HG03039 (cell line): ENCODE measurements around the gene CACNA1G.

Source experiments
- ATAC-seq: cut with Tn5 transposase; IDR thresholded peaks from one replicate; pipeline ENCODE4 v1.9.1; 2021; ENCODE audit warnings: mild to moderate bottlenecking, moderate library complexity; ENCODE audit not compliant: unreplicated experiment

Gene CACNA1G

DNA sequence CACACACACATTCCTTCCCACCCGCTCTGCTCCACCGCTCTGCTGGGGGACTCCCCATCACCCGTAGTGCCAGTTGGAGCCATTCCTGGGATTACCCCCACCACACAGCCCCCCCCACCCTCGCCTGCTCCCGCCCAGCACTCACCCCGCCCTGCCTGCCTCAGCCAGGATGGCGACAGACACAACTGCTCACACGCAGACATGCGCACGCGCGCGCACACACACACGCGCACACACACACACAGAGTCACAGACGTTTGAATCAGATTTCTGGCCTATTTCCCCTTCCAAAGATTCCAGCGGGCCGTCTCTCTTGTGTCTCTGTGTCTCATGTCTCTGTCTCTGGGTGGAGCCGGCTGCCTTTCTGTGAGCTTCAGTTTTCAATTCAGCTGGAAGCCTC is 4.4 kb downstream of the CACNA1G start:
- ATAC-seq = no peak

DNA sequence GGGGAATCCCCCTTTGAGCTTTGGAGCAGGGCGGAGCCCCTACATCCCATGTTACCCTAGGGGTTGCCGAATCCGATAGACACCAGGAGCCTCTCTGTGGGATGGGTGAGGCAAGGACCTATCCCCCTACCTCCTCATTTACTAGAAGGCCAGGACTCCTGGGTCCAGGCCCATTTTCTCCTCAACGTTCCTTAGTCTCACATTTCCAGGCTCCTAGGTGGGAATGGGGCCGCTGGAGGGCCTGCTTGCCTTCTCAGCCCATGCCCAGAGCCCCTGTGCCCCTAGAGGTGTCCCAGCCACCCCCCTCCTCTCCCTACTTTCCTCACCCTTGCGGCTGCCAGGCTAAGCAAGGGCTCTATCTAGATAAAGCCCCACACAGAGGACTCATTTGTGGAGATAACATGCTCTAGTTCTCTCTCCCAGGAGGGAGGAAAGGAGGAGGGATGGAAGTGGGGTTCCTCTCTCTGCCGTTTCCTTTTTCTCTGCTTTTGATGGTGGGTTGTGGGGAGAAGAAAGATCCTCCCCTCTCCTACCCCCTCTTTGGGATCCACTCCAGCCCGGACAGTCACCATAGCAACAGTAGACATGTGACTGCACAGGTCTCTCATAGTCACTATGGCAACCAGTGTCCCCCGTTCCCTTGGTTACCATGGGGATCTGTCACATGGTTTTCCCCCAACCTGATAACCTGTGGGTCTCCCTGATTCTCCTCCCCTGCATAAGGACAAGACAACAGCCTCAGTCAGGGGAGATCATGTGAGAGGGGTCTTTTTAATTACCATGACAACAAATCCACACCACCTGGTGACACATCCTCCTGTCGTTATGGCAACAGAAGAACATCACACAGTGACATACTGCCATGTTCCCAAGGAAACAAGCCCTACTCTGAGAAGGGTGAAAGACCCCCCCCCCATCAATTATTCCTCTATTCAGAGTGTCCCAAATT is 5.2 kb downstream of the CACNA1G start:
- ATAC-seq = no peak

DNA sequence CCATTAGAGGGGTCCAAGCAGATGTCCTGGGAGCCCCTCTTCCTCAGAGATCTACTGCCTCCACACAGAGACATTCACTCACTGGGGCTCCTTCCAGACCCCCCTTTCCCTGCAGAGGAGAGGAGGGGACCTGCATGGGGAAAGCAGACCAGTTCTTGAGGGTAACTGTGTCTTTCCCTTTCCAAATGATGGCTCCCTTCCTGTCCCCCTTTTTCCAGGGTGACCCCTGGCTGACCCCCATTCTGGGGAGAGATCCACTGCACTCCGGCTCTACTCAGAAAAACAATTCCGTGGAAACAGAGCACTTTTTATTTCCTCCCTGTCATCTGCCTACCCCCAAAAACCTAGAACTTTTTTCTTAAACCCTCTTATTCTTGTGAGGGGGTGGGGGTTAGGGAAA is 6.4 kb downstream of the CACNA1G start:
- ATAC-seq = no peak

DNA sequence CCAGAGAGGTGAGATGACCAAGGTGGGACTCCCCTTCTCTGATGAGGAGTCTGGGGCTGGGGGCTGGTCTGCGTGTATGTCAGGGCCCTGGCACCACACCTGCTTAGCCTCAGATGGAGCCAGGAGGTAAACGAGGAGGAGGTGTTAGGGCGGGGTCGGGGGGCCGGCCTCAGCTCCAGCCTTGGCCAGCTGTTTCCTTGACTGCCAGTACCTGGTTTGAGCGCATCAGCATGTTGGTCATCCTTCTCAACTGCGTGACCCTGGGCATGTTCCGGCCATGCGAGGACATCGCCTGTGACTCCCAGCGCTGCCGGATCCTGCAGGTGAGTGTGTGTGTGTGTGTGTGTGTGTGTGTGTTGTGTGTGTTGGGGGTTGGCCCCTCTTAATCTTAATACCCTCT is 8.1 kb downstream of the CACNA1G start:
- no peak for ATAC-seq

DNA sequence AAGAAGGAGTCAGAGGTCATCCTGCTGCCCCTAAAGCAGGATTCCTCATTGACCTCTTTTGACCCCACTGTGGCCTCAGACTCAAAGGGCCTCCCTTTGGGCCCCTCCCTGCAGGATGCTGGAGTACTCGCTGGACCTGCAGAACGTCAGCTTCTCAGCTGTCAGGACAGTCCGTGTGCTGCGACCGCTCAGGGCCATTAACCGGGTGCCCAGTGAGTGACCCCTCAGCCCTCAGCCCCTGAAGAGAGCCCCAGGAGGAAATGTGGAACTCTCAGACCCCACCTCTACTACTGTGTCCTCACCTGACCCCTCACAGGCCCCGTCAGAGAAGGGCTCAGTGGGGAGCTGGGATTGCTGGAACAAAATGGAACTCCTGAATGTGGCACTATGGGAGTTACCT is 9.1 kb downstream of the CACNA1G start:
- ATAC-seq = no peak

DNA sequence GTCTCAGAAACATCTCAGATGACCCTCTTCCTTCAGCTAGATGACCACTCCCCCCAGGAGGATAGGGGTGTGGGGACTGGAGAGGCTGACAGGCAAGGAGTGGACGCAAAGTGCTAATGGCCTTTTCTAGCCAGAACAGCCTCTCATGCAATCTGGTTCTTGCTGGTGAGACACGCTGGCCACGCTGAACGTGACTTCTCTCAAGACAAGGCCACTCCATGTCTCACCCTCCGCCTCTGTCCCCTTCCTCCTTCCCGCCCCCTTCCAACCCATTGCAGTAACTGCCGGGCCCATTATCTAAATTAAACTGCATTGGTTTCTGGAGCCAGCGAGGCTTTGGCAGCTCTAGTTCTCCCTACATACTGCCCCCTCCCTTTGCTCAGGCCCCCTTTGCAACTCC is 9.5 kb downstream of the CACNA1G start:
- no peak for ATAC-seq

DNA sequence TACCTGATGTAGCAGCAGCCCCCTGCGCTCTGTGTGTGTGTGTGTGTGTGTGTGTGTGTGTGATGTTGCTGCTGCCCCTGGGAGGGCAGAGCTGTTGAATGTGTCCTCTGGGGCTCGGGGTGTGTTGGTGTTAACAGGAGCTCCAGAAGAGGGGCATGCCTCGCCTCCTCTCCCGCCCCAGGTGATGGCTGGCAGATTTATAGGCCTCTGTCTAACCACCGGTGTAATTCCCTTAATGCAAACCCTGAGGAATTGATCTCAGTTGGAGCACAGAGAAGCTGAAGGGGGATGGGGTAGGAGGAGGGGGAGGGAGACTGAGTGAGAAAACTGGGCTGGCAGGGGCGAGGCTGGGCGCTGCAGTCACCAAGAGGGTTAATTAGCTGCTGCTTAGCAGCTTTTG is 10.0 kb downstream of the CACNA1G start:
- no peak for ATAC-seq

DNA sequence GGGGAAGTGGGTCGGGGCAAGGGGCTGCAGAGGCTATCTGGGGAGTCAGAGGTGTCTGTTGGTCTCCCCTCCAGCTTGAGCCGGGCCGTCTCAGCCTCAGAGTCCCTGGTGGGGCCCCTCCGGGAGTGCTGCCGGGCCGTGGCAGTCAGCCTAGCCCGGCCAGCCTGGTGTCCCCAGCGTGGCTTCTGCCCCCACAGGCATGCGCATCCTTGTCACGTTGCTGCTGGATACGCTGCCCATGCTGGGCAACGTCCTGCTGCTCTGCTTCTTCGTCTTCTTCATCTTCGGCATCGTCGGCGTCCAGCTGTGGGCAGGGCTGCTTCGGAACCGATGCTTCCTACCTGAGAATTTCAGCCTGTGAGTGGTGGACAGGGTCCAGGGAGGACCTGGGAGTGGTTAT is 11.2 kb downstream of the CACNA1G start:
- no peak for ATAC-seq

DNA sequence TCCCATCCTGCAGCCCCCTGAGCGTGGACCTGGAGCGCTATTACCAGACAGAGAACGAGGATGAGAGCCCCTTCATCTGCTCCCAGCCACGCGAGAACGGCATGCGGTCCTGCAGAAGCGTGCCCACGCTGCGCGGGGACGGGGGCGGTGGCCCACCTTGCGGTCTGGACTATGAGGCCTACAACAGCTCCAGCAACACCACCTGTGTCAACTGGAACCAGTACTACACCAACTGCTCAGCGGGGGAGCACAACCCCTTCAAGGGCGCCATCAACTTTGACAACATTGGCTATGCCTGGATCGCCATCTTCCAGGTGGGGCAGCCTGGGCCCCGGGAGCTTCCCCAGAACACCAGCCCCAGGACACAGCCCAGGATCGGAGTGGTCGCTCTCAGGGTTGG is 12.0 kb downstream of the CACNA1G start:
- ATAC-seq = no peak

DNA sequence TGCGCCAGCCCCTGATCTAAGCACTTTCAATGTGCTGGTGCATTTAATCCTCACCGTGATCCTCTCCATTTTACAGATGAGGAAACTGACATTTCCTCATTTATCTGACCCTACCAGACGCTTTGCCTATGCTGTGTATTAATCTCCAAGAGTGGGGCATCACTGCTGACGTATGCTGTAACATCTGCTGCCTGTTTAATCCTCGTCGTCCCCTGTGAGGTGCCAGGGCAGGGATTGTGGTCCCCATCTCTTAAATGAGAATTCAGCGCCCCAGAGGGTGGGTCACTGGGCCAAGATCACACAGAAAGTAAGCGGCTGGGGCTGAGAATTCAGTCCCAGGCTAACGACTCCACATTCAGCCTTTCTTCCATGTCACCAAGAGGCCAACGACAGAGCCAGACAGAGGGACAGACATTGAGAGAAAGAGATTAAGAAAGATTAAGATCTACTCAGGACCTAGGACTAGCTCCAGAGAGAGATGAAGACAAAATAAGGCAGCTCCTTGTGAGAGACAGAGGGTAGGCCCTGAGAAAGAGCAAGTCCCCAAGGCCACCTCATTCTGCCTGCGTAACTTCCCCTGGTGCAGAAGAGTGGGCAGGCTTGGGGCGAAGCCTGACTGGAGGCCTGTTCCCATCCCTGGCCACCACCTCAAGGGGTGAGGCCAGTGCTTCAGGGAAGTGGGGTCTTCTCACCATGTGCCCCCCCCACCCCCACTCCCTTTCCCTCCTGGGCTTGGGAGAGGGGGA is 13.5 kb downstream of the CACNA1G start:
- no peak for ATAC-seq

DNA sequence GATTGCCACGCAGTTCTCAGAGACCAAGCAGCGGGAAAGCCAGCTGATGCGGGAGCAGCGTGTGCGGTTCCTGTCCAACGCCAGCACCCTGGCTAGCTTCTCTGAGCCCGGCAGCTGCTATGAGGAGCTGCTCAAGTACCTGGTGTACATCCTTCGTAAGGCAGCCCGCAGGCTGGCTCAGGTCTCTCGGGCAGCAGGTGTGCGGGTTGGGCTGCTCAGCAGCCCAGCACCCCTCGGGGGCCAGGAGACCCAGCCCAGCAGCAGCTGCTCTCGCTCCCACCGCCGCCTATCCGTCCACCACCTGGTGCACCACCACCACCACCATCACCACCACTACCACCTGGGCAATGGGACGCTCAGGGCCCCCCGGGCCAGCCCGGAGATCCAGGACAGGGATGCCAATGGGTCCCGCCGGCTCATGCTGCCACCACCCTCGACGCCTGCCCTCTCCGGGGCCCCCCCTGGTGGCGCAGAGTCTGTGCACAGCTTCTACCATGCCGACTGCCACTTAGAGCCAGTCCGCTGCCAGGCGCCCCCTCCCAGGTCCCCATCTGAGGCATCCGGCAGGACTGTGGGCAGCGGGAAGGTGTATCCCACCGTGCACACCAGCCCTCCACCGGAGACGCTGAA is 15.2 kb downstream of the CACNA1G start:
- no peak for ATAC-seq

DNA sequence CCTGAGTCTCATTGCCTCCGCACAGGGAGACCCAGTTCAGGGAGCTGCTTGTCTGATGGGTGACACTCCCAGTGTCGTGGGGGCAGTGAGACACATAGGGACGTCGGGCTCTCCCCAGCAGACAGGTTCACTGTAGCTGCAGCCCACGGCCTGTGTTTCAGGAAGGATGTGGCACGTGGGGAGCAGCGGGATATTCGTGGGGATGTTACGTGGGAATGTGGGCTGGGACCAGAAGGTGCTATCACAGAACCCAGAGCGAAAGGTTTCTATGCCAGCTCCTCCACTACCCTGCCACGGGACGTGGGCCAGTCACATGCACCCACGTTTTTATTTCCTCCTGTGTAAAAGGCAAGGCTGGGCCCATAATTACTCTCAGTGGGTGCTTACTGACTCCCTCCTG is 16.3 kb downstream of the CACNA1G start:
- no peak for ATAC-seq

DNA sequence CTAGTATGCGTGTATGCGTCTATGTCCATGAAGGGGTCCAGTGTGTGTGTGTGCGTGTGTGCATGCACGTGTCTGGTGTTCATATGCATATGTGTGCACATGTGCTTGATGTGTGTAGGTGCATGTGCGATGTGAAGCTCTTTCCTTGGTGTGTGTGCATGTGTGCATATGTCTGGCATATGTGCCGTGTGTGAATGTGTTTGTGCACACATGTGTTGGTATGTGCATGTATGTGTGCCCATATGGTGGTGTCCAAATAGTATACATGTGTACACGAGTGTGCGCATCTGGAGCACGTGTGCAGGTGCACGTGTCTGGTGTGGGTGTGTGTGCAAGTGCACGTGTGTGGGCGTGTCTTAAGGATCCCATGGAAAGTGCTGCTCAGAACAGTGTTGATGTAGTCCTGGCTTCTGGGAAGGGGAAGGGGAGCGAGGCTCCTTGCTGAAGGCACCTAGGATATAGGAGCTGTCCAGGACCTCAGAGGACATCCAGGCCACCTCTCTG is 17.0 kb downstream of the CACNA1G start:
- no peak for ATAC-seq

DNA sequence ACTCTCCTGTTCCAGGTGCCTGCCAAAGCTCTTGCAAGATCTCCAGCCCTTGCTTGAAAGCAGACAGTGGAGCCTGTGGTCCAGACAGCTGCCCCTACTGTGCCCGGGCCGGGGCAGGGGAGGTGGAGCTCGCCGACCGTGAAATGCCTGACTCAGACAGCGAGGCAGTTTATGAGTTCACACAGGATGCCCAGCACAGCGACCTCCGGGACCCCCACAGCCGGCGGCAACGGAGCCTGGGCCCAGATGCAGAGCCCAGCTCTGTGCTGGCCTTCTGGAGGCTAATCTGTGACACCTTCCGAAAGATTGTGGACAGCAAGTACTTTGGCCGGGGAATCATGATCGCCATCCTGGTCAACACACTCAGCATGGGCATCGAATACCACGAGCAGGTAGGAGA is 17.7 kb downstream of the CACNA1G start:
- no peak for ATAC-seq

DNA sequence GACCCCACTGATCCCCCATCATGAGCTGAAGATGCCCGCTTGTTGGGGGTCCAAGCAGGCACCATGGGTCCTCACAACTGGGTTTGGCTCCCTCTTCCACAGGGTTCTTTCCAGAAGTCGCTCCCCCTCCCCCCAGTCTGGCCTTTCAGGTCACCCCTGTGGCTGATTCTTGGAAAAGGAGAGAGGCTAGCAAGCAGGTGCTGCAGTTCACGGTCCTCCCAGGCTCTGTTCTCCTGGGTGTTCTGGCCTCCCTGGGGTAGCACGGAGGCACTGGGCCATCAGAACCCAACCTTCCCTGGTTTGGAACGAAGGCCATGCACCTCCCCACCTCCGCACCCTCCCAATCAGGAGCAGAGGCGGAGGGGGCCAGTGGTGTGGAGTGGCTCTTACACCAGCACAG is 18.9 kb downstream of the CACNA1G start:
- ATAC-seq = no peak

DNA sequence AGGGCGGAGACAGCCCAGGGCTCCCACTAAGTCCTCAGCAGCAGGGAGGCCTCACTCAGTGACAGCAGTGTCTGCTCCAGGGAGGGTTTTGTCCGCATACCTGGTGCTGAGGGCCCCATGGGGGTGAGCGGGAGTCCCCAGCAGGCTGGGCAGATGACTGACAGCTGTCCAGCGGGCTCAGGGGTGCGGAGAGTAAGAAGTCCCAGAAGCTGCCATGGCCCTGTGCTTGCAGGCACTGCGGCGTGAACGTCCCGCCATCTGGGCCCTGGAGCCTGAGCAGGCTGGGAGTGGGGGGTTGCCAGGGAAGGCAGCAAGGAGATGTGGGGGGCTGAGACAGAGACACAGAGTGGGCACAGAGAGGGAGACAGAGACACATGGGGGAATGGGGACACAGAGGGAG is 20.1 kb downstream of the CACNA1G start:
- no peak for ATAC-seq

DNA sequence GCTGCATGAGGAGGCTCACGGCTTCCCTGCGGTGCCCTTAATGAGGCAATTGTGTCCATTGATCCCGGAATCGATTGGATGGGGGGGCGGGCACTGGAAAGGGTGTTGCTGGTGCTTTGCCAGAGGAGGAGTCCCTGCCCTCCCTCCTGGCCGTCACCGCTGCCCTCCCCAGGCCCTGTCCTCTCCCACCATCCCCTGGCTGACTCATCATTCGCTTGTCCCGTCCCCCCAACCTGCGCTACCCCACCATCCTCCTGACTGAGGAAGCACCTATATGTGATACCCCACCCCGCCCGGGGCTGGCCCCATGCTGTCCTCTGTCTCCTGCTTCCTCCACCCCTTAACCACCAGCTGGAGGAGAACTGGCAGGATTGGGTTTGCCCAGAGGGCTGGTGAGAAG is 20.8 kb downstream of the CACNA1G start:
- no peak for ATAC-seq

DNA sequence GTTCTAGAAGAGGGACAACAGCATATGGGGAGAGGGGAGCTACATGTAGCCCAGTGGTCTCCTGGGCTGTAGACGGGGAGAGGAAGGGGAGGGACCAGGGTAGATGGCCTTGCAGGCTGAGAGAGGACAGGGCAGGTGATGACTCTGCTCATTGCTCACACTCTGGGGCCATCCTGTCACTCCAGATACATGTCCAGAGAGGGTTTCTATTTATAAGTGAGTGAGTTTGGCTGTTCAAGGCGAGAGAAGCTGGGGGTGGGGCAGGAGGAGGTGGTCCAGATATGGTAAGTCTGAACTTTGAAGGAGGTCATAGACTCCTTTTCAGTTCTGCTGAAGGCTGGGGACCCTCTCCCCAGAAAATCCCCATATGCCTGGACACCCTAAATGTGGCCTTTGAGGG is 22.2 kb downstream of the CACNA1G start:
- no peak for ATAC-seq

DNA sequence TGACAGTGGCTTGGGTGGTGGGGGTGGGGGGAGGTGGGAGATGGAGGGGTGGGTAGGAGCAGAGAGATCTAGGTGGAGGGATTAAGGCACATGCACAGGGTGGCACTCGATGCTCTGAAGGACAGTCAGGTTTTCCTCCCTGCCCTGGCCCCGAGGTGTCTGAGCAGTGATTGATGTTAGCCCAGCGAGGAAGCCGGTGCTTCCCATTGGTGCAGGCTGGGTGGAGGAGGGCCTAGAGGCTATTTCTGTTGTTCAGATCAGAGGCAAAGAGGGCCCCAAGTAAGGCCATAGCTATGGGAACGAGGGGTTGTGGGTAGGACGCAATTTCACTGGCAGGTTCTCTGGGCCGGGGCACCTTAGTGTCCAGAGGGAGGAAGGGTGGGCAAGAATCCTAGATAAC is 23.1 kb downstream of the CACNA1G start:
- ATAC-seq = no peak

DNA sequence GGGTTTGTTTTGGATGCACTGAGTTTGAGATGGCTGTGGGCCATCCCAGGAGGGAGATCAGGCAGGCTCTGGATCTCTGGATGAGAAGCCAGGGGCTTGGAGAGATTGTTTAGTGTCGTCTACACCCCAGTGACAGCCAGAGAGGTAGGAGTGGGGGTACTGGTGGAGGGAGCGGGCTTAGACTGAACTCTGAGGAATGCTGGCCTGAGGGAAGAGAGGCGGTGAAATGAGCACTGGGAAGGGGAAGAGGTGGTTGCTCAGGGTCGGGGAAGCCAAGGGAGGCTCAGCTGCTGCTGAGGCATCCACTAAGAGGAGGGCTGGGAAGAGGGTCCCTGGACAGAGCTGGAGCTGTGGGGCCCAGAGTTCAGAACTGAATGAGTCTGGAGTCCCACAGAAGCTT is 23.6 kb downstream of the CACNA1G start:
- ATAC-seq = no peak

DNA sequence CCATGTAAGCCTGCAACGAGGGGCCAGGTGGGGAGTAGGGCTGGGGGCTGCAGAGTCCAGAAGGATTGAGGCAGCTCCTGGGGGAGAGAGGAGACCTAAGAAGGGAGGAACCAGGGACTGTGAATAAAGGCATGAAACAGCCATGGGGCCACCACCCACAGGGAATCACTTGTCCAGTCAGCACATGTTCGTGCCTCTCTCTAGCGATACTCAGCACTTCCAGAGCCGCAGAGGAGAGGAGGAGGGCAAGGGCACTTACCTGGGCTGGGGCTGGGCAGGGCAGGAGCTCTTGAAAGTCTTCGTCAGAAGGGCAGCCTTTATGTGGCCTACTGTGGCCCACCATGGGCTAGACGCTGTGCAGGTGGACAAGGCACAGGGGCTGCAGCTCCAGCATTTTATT is 24.2 kb downstream of the CACNA1G start:
- ATAC-seq = no peak

DNA sequence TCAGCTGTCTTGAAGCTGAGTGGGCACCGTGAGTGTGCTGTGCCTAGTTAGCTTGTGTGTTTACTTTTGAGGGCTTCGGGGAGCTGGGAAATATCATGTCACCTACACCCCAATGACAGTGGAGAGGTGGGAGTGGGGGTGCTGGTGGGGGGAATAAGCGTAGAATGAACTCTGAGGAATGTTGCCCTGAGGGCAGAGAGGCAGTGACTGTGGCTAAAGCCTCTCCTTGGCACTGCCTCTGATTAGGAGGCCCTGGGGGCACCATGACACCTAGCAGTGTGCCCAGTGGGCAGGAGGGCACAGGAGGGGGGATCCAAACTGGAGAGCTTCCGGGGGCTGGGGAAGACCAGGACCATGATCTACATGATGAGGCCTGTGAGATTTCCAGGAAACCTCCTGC is 24.8 kb downstream of the CACNA1G start:
- ATAC-seq = no peak
